ENCODE data around the gene SPI1.

Gene SPI1

DNA sequence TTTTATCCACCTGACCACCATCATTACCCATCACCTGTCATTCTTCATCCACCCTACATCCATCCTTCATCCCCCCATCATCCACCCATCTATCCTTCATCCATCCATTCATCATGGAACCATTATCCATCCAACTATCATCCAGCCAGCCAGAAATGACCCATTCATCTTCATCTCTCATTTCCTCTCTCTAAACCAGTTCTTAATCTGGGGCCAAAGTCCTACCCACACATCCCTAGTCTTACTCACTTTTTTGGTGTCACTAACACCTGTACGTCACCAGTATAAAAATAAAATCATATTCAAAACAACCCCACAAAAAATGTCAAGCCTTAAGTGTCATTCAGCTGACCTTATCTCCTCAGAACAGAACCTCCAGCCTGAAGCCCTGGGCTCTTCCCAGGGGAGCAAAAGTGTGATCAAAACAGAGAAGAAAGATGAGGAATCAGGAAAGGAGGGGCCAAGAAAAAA lies 12.3 kb downstream of the SPI1 start:
- no peak overlapping the region for H3K27ac ChIP-seq
- H2AFZ ChIP-seq (ENCODE audit: low read depth) = no peak overlapping the region
- H4K20me1 ChIP-seq (ENCODE audit: insufficient read depth) = no peaks in the 10 kb centered on the region
- H3K9ac ChIP-seq = no peak overlapping the region
- TF ChIP-seq CTCF (conservative IDR thresholded peaks at IDR 0.05; ENCODE audit: low read depth, low read length) = no peak
- H3K79me2 ChIP-seq (ENCODE audit: insufficient read depth, low read depth) = no peaks in the 10 kb centered on the region
- H3K4me2 ChIP-seq = no peak overlapping the region
- no peak overlapping the region for H3K4me3 ChIP-seq (IDR thresholded peaks at IDR 0.05; ENCODE audit: insufficient read depth, low read depth, low read length)
- no peaks in the 10 kb centered on the region for H3K27me3 ChIP-seq (ENCODE audit: insufficient read depth, low read depth)
- no peaks in the 10 kb centered on the region for H3K36me3 ChIP-seq (ENCODE audit: insufficient read depth)
- no peaks in the 10 kb centered on the region for H3K4me1 ChIP-seq (ENCODE audit: low read depth, poor library complexity, severe bottlenecking)

- Histone ChIP-seq H3K27me3 (ENCODE audit: insufficient read depth, low read depth) (no peaks in the 10 kb centered on the region), H3K4me2 (no peak overlapping the region), H3K4me1 (ENCODE audit: low read depth, poor library complexity, severe bottlenecking) (no peaks in the 10 kb centered on the region), H3K36me3 (ENCODE audit: insufficient read depth) (no peaks in the 10 kb centered on the region), H3K79me2 (ENCODE audit: insufficient read depth, low read depth) (no peaks in the 10 kb centered on the region), H3K4me3 (IDR thresholded peaks at IDR 0.05; ENCODE audit: insufficient read depth, low read depth, low read length) (no peak overlapping the region), H3K27ac (no peak overlapping the region), H4K20me1 (ENCODE audit: insufficient read depth) (no peaks in the 10 kb centered on the region), H3K9ac (no peak overlapping the region), H2AFZ (ENCODE audit: low read depth) (no peak overlapping the region)
- no peak for TF ChIP-seq CTCF (conservative IDR thresholded peaks at IDR 0.05; ENCODE audit: low read depth, low read length)
Measured at GRCh38 chr11:47361419-47361818, 16.9 kb downstream of the SPI1 start.

DNA sequence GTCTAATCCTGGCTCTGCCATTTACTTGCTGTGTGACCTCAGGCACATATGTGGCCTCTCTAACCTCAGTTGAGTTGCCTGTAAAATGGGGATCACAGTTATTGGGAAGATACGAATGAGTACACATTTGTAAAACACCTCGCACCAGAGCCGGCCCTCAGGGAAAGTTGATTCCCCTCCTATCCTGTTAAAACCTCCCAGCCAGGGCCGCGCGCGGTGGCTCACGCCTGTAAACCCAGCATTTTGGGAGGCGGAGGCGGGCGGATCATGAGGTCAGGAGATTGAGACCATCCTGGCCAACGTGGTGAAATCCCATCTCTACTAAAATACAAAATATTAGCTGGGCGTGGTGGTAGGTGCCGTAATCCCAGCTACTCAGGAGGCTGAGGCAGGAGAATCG lies 18.0 kb downstream of the SPI1 start:
- no peak for TF ChIP-seq CTCF (conservative IDR thresholded peaks at IDR 0.05; ENCODE audit: low read depth, low read length)
- Histone ChIP-seq H3K36me3 (ENCODE audit: insufficient read depth) (no peaks in the 10 kb centered on the region), H3K4me3 (IDR thresholded peaks at IDR 0.05; ENCODE audit: insufficient read depth, low read depth, low read length) (no peak overlapping the region), H3K79me2 (ENCODE audit: insufficient read depth, low read depth) (no peaks in the 10 kb centered on the region), H3K27ac (no peak overlapping the region), H3K4me1 (ENCODE audit: low read depth, poor library complexity, severe bottlenecking) (no peaks in the 10 kb centered on the region), H4K20me1 (ENCODE audit: insufficient read depth) (no peaks in the 10 kb centered on the region), H2AFZ (ENCODE audit: low read depth) (no peak overlapping the region), H3K27me3 (ENCODE audit: insufficient read depth, low read depth) (no peaks in the 10 kb centered on the region), H3K9ac (no peak overlapping the region), H3K4me2 (no peak overlapping the region)

DNA sequence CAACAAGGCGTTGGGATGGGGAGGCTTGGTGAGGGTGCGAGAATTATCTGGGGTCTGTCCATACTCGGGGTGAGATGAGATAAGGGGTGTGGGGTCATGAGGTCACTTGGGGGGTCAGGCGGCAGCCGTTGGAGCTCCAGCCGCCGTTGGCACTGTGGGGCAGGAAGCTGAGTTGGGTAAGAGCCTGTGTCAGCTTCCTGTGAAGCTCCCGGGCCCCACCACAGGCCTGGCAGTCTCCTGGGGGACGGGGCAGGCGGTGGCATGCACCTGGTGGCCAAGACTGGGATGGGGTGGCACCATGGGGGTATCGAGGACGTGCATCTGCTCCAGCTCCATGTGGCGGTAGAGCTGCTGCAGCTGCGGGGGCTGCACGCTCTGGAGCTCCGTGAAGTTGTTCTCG lies 18.8 kb downstream of the SPI1 start:
- no peaks in the 10 kb centered on the region for H3K4me1 ChIP-seq (ENCODE audit: low read depth, poor library complexity, severe bottlenecking)
- H3K4me3 ChIP-seq (IDR thresholded peaks at IDR 0.05; ENCODE audit: insufficient read depth, low read depth, low read length) = no peak overlapping the region
- no peak overlapping the region for H3K27ac ChIP-seq
- no peak overlapping the region for H3K4me2 ChIP-seq
- no peak for TF ChIP-seq CTCF (conservative IDR thresholded peaks at IDR 0.05; ENCODE audit: low read depth, low read length)
- no peaks in the 10 kb centered on the region for H3K27me3 ChIP-seq (ENCODE audit: insufficient read depth, low read depth)
- no peaks in the 10 kb centered on the region for H3K36me3 ChIP-seq (ENCODE audit: insufficient read depth)
- no peak overlapping the region for H3K9ac ChIP-seq
- H2AFZ ChIP-seq (ENCODE audit: low read depth) = no peak overlapping the region
- no peaks in the 10 kb centered on the region for H3K79me2 ChIP-seq (ENCODE audit: insufficient read depth, low read depth)
- H4K20me1 ChIP-seq (ENCODE audit: insufficient read depth) = no peaks in the 10 kb centered on the region

Measured in KMS-11 (cell line).